Measurements from ENCODE around the gene TMEM14B.
"Not testable (repeated sequence)": the region's sequence is repeated elsewhere in the genome, so short reads cannot be mapped to it uniquely, and the experiment has no call there.

DNA sequence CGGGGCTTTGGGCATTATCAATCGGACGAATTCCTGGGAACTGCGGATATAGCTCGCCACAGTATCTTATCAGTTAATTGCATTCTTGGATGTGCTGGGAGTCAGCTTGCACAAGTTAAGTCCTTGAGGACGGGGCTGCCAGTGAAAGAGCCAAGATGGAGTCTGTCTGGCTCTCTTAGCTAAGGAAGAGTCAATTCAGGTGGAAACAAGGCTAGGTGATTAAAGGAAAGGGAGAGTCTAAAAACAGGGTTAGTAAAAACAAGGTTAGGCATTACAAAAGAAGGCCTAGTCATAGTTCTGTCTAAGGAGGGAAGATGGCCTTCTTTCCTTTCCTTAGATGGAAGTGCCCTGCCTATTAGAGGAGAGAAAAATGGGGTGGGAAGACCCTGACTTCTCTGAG is 3.0 kb downstream of the TMEM14B start:
- TF ChIP-seq EZH2 (IDR thresholded peaks at IDR 0.05; ENCODE audit: insufficient read depth, poor library complexity, severe bottlenecking); EZH2phosphoT487 (IDR thresholded peaks at IDR 0.05; ENCODE audit: insufficient read depth, low read depth): not testable (repeated sequence)
